Pulmonary artery endothelial cell (primary cell): ENCODE measurements around the gene MRTFB. TPM values are rescaled to one million over a fixed set of nuclear protein-coding genes. Genes with fewer than 3 reads are reported as not detected.

ENCODE experiments used
- DNase-seq: peaks from one replicate; pipeline ENCODE4 v3.0.0-alpha.2; 2011; ENCODE audit warnings: low read depth, low spot score
- total RNA-seq: library from RNA; depleted of rRNA; stranded (reverse); fragments of >200 nt; gene quantifications from 2 replicates; pipeline ENCODE4 v1.2.3, GENCODE V29; 2014

MRTFB gene
- total RNA-seq, 1 donor from 2014 or later: 11.1 TPM

DNA sequence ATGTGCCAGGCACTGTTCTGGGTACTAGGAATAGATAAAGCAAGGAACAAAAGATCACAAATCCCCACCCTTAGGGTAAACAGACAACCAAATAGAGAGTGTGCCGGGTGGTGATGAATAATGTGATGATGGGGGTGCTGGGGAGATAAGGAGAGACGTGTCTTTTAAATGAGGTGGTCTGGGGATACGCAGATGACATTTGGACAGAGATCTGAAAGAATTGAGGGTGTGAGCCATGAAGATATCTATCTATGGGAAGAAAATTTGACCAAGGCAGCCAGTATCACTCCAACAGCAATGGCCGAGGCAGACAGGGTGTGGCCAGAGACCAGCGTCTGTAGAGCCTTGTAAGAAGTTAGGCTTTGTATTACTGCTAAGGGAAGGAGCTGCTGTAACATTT is 165.3 kb downstream of the MRTFB start:
- no peak for DNase-seq

GRCh38 chr16:14238756-14239155 is 167.6 kb downstream of the MRTFB start:
- DNase-seq: no peak

DNA sequence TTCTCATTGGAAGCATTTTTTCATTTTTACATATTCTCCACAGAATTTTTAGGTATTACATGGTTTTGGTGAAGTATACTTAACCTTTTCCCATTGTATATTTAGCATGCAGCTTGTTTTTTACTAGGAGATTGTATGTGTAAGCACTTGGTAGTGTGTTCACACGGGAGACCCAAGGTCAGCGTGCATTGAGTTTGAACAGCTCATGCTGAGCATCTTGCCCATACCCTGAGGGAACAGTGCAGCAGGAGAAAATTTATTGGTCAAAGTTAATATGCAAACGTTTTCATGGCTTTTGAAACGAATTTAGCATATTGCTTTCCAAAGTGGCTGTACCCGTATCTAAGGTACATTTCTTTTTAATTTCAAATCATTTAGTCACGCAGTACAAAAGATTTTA is 168.7 kb downstream of the MRTFB start:
- no peak for DNase-seq

DNA sequence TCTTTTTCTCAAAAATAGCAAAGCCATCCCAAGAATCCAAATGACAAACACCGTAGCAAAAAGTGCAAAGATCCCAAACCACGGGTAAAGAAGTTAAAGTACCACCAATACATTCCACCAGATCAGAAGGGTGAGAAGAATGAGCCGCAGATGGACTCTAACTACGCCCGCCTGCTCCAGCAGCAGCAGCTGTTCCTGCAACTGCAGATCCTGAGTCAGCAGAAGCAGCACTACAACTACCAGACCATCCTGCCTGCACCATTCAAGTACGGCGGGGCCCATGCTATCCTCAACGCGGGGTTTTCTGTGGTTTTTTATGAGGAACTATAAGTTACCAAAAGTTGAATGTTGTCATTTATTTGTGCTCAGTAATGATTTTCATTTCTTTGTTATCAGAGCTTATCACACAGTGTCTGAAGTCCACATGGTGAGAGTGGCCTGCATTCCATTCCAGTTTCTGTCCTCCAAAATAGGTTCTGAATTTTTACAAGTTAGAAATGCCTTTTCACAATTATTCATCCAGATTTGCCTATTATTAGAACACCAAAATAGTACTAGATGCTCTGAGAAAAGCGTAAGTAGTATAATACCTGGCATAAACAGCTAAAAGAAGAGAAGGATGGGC is 169.2 kb downstream of the MRTFB start:
- DNase-seq: no peak

- DNase-seq: no peak
Measured at GRCh38 chr16:14240964-14241363, 169.8 kb downstream of the MRTFB start.

DNA sequence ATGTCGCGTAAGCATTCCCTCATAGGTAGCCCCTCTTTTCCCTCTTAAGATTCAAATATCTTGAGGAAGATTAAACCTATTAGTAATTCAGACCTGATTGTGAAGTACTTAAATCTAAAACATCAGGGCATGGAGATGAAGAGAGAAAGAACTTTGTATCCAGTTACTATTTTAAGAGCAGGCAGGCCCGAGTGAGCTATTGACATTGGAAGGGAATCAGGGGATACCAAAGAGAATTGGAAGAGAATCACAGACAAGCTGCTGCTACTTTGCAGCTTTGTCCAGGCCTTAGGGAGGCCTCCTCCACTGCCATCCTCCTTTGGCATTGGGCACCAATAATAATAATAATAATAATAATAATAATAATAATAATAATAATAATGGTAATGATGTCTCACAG is 170.5 kb downstream of the MRTFB start:
- DNase-seq: no peak

DNA sequence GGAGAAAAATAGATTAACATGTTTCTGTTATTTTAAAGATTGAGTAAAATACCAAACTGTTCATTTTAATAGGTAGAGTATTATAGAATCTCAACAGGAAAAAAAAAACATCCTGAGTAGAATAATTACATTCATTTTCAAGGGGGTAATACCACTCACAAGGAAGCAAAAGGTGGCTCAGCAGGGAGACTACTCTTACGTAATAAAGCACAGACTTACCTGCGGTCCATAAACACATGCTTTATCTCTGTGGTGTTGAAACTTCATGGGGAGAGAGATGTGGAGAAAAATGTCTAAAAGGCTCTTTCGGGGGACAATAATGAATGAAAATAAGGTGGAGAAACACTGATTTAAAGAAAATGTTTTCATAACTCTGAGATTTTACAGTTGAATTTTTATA is 171.7 kb downstream of the MRTFB start:
- no peak for DNase-seq

DNA sequence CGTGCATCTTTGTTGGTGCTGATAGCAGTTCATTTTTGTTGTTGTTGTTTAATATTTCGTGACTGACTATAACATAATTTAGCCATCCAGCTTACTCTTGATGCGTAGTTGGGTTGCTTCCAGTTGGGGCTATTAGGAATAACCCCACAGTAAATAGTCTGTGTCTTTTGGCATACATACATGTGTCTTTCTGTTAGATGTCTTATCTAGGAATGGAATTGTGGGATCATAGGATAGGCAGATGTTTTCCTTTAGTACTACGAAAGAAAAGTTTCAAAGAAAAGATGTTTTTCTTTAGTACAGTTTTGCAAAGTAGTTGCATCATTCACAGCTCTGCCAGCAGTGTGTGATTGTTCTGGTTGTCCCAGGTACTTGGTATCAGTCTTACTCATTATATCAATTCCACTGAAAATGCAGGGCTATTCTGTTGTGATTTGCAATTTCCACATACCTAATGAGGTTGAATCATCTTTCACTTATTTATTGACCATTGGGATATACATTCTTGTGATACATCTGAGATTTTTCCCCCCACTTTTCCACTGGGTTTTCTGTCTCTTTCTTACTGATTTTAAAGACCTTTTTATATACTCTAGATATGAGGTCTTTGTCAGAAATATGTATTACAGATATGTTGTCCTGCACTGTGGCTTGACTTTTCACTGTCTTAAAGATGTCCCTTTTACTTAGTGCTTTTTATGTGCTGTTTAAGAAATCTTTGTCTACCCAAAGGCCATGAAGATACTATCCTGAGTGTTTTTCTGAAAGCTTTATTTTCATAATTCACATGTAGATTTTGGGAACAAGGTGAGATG is 173.3 kb downstream of the MRTFB start:
- DNase-seq: no peak

GRCh38 chr16:14248791-14249190 is 177.7 kb downstream of the MRTFB start:
- no peak for DNase-seq

DNA sequence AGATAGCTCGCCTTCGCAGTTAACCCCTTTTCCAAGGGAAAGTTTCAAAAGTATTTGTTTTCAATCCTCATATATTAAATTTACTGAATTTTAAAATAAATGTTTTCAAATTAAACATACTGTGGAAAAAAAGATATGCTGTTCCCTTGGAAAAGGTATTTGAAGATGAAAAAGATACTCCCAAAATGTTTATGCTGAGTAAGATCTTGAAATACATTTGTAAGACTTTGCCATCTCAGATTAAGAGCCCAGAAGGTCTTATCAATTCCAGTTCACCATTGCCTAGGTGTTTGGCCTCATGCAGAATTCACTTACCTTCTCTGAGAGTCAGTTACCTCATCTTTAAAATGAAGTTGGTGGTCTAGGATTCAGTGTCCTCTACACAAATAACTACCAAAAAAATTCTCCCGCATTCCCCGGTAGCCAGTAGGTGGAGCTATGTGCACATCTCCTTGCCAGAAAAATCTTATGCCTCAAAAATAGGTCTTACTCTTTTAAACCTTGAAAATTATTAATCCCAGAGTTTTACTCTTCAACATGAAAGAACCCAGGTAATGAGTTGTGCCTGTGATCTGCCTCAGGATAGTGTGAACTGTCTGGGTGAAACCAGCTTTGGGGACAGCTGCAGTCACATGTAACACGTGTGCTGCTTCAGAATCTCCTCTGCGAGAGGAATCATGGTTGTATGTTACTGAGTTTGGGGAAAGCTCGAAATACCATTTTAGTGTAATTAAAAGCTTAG is 178.3 kb downstream of the MRTFB start:
- no peak for DNase-seq

DNA sequence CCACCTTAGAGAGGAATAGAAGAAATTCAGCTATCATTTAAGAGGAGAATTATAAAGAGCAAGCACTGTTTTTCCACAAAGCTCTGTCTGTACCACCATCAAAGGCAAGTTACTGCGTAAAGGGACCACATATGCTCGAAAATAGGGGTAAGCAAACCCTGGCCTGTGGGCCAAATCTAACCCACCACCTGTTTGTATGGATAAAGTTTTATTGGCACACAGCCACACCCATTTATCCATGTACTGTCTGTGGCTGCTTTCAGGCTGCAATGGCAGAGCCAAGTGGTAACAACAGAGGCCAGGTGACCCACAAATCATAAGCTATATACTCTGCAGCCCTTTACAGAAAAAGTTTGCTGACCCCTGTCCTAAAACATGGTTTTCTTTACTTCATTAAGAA is 180.3 kb downstream of the MRTFB start:
- DNase-seq: no peak

GRCh38 chr16:14252860-14253259 is 181.7 kb downstream of the MRTFB start:
- no peak for DNase-seq

DNA sequence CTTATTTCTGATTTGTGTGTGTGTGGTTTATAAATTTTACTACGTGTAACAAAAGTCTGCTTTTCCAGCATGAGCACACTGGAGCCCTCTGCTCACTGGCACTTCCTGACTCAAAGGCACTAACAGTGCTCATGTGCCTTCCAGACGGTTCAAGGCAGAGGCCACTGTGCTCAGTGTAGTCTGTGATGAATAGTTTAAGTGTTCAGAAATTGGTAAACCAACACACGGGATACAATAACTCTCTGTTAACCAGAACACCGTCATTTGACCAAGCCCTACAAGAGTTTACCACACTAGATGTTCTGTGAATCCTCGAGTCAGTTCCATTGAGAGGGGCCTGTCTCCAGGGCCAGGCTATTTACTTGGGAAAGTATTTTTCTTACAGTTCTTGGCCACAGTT is 191.9 kb downstream of the MRTFB start:
- no peak for DNase-seq

DNA sequence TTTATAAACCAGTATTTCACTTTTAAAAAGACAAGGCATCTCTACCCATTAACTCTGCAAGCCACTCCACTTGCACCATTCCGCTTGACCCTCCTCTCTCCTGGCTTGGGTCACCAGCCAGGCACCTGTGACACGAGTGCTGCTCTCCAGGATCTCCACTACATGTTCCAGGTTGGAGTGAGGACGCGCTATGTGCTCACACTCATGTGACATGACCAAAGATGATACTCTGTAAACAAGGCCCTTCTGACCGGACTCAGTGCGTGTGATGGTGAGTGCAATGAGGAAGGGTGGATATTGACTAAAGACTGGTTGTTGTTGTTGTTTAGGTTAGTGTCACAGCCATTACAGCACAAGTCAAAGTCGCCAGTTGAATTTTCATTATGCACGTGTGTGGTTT is 192.7 kb downstream of the MRTFB start:
- no peak for DNase-seq

DNA sequence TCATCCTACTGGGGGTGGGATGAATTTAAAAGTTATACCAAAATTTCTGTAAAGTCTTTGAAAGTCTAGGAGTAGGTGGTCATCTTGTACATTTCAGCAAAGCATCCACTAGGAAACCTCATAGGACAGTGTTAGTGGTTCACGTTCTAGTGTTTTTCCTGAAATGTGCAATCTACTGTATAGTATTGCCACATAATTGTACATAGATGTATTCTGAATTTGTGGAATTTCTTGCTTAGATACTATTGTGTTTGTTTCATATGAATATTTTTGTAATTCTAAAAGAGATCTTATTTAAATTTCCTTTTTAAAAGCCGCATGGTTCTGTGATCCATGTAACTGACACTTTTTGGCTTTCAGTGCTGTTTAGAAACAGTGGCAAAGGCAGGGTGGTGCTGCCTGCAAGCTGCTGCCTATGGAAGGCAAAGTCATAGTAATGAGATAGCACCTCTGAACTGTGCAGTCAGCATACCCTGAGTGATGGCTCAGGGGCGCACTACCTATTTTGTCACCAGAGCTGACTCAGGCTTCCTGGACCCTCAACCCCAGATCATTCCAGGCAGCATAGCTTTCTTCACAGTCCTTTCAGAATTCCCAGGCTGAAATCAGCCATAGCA is 193.3 kb downstream of the MRTFB start:
- no peak for DNase-seq

DNA sequence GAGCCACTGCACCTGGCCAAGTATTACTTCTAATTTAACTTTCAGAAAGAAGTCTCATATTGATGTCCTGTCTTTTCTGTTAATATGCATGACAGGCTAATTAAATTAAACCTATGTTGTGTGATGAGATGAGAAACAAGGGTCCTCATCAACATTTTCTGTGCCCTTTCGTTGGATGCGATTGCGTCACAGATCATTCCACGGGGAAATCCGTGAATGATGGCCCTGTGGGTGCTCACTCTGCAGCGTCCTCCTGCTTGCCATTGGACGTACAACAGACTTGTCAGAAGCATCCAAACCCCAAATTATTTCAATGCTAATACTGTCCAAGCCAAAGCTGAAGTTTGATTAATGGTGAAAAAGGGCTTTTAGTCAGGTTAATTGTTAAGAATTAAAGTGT is 197.0 kb downstream of the MRTFB start:
- DNase-seq: no peak

DNA sequence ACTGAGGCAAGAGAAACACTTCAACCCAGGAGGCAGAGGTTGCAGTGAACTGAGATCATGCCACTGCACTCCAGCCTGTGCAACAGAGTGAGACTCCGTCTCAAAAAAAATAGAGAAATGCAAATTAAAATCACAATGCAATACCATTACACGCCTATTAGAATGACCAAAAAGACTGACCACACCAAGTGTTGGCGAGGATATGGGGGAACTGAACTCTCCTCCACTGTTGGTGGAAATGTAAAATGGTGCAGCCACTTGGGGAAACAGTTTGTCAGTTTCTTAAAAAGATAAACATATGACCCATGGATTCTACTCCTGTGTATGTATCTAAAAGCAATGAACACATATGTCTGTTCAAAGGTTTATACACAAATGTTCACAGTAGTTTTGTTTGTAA is 204.8 kb downstream of the MRTFB start:
- DNase-seq: no peak

DNA sequence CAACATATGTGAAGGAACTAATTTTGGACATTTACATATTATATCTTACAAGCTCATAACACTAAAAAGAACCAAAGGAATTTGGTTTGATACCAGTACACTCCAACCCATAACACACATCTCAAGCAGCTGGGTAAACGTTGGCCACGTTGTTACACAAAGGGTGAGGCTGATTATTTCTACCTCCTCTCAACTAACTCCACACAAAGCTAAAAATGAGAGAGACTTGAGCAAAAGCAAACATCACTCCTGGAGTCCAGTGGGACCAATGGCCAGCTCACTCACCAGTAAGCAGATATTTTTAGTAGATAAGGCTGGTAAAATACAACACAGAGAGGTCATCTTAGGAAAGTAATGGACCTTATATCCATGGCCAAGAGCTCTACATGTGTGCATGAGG is 207.6 kb downstream of the MRTFB start:
- DNase-seq: no peak

- no peak for DNase-seq
Measured at GRCh38 chr16:14280541-14280940, 209.4 kb downstream of the MRTFB start.

- DNase-seq: no peak
Measured at GRCh38 chr16:14283786-14284185, 212.7 kb downstream of the MRTFB start.

DNA sequence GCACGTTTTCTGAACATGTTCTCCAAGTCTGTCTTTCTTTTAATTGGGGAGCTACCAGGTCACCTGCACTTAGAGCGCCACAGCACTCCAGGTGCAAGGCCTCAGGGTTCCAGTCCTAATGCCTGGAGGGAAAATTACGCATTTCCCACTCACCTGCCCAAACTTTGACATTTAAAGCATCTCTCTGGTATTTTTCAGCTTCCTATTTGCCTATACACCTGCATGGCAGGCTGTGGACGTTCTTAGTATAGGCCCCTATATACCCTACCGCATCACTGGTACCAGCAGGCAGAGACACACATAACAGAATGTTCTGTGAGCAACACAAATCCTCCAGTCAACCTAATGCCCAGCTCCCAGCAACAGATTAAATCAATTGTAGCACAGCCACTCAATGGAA is 213.3 kb downstream of the MRTFB start:
- DNase-seq: no peak

- no peak for DNase-seq
Measured at GRCh38 chr16:14284930-14285512, 213.9 kb downstream of the MRTFB start.
